GM12878 (cell line): ENCODE results near the gene INSRR. TPM values are rescaled to one million over a fixed set of nuclear protein-coding genes. Genes with fewer than 3 reads are reported as not detected.

ENCODE experiments used
- ATAC-seq: fragments of 200-7000 bp; cut with Tn5 transposase; 3 replicates; pipeline ENCODE4 v1.9.1; 2020; ENCODE audit warnings: mild to moderate bottlenecking, moderate library complexity
- BruUV-seq: library from RNA; stranded (reverse); fragments of 400-500 nt; replicated peaks from 2 replicates; lab custom pipeline; 2021; lab: Mats Ljungman, UMichigan
- CTCF ChIA-PET: fragments of 300-600 bp; sonication (Branson Sonifier 250); formaldehyde crosslinking; extraction: SDS; loops from one replicate; lab custom pipeline; 2021; ENCODE audit warnings: inconsistent platforms; lab: Yijun Ruan, JAX
- POLR2A ChIA-PET: fragments of 350-600 bp; formaldehyde crosslinking; extraction: SDS; loops from one replicate; lab custom pipeline; 2021; ENCODE audit warnings: inconsistent platforms; lab: Charles Lee
- RAD21 ChIA-PET: fragments of 300-600 bp; sonication (Branson Sonifier 250); formaldehyde crosslinking; loops from one replicate; lab custom pipeline; 2023; ENCODE audit warnings: antibody characterized with exemption; ENCODE audit not compliant: unreplicated experiment; lab: Charles Lee
- SMC1A ChIA-PET: fragments of 300-600 bp; sonication (Branson Sonifier 250); formaldehyde crosslinking; loops from one replicate; lab custom pipeline; 2023; ENCODE audit not compliant: unreplicated experiment, uncharacterized antibody; lab: Charles Lee
- DNase-seq: peaks from one replicate; pipeline ENCODE4 v3.0.0-alpha.2; 2011; ENCODE audit warnings: low read depth, low spot score
- FAIRE-seq: peaks from 3 replicates; lab custom pipeline; 2011; peaks lifted over from hg19 to GRCh38; lab: Jason Lieb, UNC
- H2AFZ ChIP-seq: 2 replicates; pipeline ENCODE4 v1.6.0; 2011; ENCODE audit warnings: low read depth, low read length, control low read depth; ENCODE audit not compliant: control insufficient read depth
- H3K27ac ChIP-seq: 2 replicates; pipeline ENCODE4 v1.5.1; 2011; ENCODE audit warnings: control low read depth; ENCODE audit not compliant: control insufficient read depth, insufficient read depth
- H3K27me3 ChIP-seq, 2 experiments: replicated peaks in 1 of 2; 2 replicates each; pipeline versions ENCODE4 v1.6.0 to v1.6.1; 2011; ENCODE audit warnings: low read length in 1 of 2; ENCODE audit not compliant: control insufficient read depth in 2 of 2, insufficient read depth in 2 of 2
- H3K36me3 ChIP-seq, 2 experiments: 2 replicates each; pipeline ENCODE4 v1.5.1; 2011; ENCODE audit warnings: low read length in 1 of 2; ENCODE audit not compliant: control insufficient read depth in 2 of 2, insufficient read depth in 2 of 2
- H3K4me1 ChIP-seq: 2 replicates; pipeline ENCODE4 v1.6.1; 2011; ENCODE audit warnings: mild to moderate bottlenecking, low read length, moderate library complexity, mixed read lengths; ENCODE audit not compliant: control insufficient read depth, insufficient read depth
- H3K4me2 ChIP-seq: 2 replicates; pipeline ENCODE4 v1.6.0; 2011; ENCODE audit warnings: control low read depth; ENCODE audit not compliant: control insufficient read depth, insufficient read depth
- H3K4me3 ChIP-seq: fragments of 200-600 bp; sonication (generic); 2 replicates; pipeline ENCODE4 v1.5.1; 2016
- H3K79me2 ChIP-seq: 2 replicates; pipeline ENCODE4 v1.6.0; 2011; ENCODE audit warnings: low read length; ENCODE audit not compliant: control insufficient read depth, insufficient read depth
- H3K9ac ChIP-seq: 2 replicates; pipeline ENCODE4 v1.8.0; 2011; ENCODE audit warnings: low read length, control low read depth, mixed read lengths; ENCODE audit not compliant: control insufficient read depth, insufficient read depth
- H3K9me3 ChIP-seq: replicated peaks from 3 replicates; pipeline ENCODE4 v1.5.1; 2011; ENCODE audit warnings: mild to moderate bottlenecking, low read length; ENCODE audit not compliant: control insufficient read depth, insufficient read depth
- H4K20me1 ChIP-seq: 2 replicates; pipeline ENCODE4 v1.6.0; 2011; ENCODE audit not compliant: control insufficient read depth, insufficient read depth
- BCL11A ChIP-seq: IDR thresholded peaks from 2 replicates; pipeline ENCODE4 v1.6.1; 2011; ENCODE audit warnings: low read depth, low read length
- HDAC6 ChIP-seq: fragments of 200-600 bp; sonication (generic); IDR thresholded peaks from one replicate; pipeline ENCODE4 v1.8.0; 2017; ENCODE audit warnings: antibody characterized with exemption; ENCODE audit not compliant: unreplicated experiment
- POLR2A ChIP-seq: IDR thresholded peaks from 2 replicates; pipeline ENCODE4 v1.6.1; 2011; ENCODE audit warnings: low read depth, mild to moderate bottlenecking, low read length
- SUZ12 ChIP-seq: fragments of 200-600 bp; sonication (generic); IDR thresholded peaks from one replicate; pipeline ENCODE4 v1.6.1; 2018; ENCODE audit warnings: antibody characterized with exemption, mild to moderate bottlenecking; ENCODE audit not compliant: unreplicated experiment
- WGBS: methylation state at CpG from one replicate; pipeline ENCODE4 v1.1.6; 2016; ENCODE audit warnings: low lambda C conversion rate; ENCODE audit not compliant: insufficient replicate concordance, insufficient coverage; ENCODE audit errors: missing lambda C conversion rate; 5-methylcytosine and 5-hydroxymethylcytosine counted together
- in situ Hi-C: fragments of 300-500 bp; cut with MboI; formaldehyde crosslinking; loops from 9 replicates; pipeline ENCODE4 v1.14.3; 2018; ENCODE audit warnings: mixed read lengths
- intact Hi-C: fragments of 100-400 bp; cut with micrococcal nuclease; formaldehyde crosslinking; loops from one replicate; pipeline ENCODE4 v1.14.2; 2022; ENCODE audit not compliant: unreplicated experiment
- polyA plus RNA-seq, 11 experiments: library from polyadenylated mRNA; depleted of rRNA in 4 of 11; unstranded in 6 of 11; stranded (reverse) in 5 of 11; fragments of >200 nt; fragmentation: Nextera tagmentation in 4 of 11; fragmentation: Illumina TruSeq in 1 of 11; extraction: Ambion mirVana in 4 of 11; extraction: Trizol in 1 of 11; gene quantifications; 1 replicate in 1 of 11; 2 replicates in 10 of 11; pipeline versions ENCODE4 v1.2.1 to v1.2.3, GENCODE V29; 2011 to 2016; ENCODE audit warnings: inconsistent platforms in 2 of 11, missing spikeins in 2 of 11, low read depth in 1 of 11
- total RNA-seq, 4 experiments: library from RNA; depleted of rRNA in 3 of 4; stranded (reverse); fragments of >200 nt in 3 of 4; fragmentation: Illumina TruSeq in 1 of 4; extraction: Trizol in 1 of 4; gene quantifications; 2 replicates each; pipeline versions ENCODE4 v1.2.1 to v1.2.3, GENCODE V29; 2013 to 2021

Gene INSRR
- total and polyA plus RNA-seq, 10 of the 15 experiments (the other 5 are each of a cell fraction or from before 2014, with no cell fraction given): 0.01 TPM; not detected in 9

GRCh38 chr1:156859523-156860112 is 701 bp upstream of the INSRR start:
- Histone ChIP-seq H3K4me2 (peak overlapping the region; percentile 85), H3K4me3 (peak overlapping the region; percentile 53; the same call in 1 of the 2 replicates), H3K4me1 (peaks cover 26% of the 10 kb centered on the region), H3K9me3 (no peaks in the 10 kb centered on the region), H3K36me3 (no peaks in the 10 kb centered on the region), H2AFZ (peak overlapping the region; percentile 9), H3K9ac (no peak overlapping the region), H3K79me2 (no peaks in the 10 kb centered on the region), H3K27me3 (peaks cover 8 to 22% of the 10 kb centered on the region in 2 experiments), H4K20me1 (no peaks in the 10 kb centered on the region)
- ATAC-seq (peak; percentile 49), DNase-seq (no peak)
- ChIA-PET CTCF (interaction anchor here (0.6 to 9.4 kb wide), 47 partner anchors 9 to 297 kb away, joined by 3 to 248 read pairs (median 5); partner anchors contain the start of genes CRABP2, ISG20L2, METTL25B and MRPL24), POLR2A (interaction anchor here (0.6 to 1.7 kb wide), 6 partner anchors 22 to 133 kb away, joined by 3 to 9 read pairs (median 3); no protein-coding TSS in a partner anchor), RAD21 (interaction anchor here (0.5 to 7.0 kb wide), 25 partner anchors 12 to 245 kb away, joined by 3 to 115 read pairs (median 3); partner anchors contain the start of genes HDGF, ISG20L2, METTL25B and MRPL24)
- in situ Hi-C loops: loop anchor here (5.0 kb wide), 2 partner anchors 57 to 172 kb away; no protein-coding TSS in a partner anchor
- TF ChIP-seq POLR2A (no peak), HDAC6 (peak; percentile 9)
- TF ChIP-seq, all 136 proteins: peak for 1
- H3K27ac ChIP-seq: no peak overlapping the region
- FAIRE-seq: no peak
- SMC1A ChIA-PET: interaction anchor here (0.9 to 7.6 kb wide), 23 partner anchors 7 to 232 kb away, joined by 3 to 123 read pairs (median 5); partner anchors contain the start of genes ISG20L2 and METTL25B
- BruUV-seq: no TSS peak
- WGBS: 6% methylated on average over 31 of the region's 33 CpGs
- intact Hi-C loops: loop anchor here (1.0 to 2.0 kb wide), 5 partner anchors 20 to 170 kb away; no protein-coding TSS in a partner anchor

DNA sequence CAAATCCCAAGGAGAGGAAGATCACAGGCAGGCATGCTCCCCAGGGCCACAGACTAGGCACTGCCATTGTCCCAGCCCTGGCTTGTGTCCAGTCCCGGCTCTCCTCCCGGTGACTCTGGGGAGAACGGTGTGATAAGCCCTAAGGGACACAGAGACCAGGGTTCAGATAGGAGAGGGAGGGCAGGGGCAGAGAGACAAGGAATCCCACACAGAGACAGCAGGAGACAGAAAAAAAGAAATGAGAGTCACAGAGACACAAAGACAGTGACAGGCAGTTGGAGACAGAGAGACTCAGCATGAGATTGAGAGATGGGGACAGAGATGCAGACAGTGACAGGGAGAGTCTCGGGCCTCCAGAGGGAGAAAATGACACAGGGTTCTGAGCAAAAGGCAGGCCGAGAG is 361 bp downstream of the INSRR start:
- H3K4me1 ChIP-seq: peaks cover 23% of the 10 kb centered on the region
- no peaks in the 10 kb centered on the region for H4K20me1 ChIP-seq
- no peak overlapping the region for H2AFZ ChIP-seq
- H3K36me3 ChIP-seq: no peaks in the 10 kb centered on the region
- no peak overlapping the region for H3K27ac ChIP-seq
- no peak overlapping the region for H3K9ac ChIP-seq
- no peak overlapping the region for H3K4me2 ChIP-seq
- FAIRE-seq (no peak), ATAC-seq (no peak), DNase-seq (no peak)
- no peaks in the 10 kb centered on the region for H3K9me3 ChIP-seq
- in situ Hi-C loops: no loop called here
- SMC1A ChIA-PET: interaction anchor here (0.6 to 7.6 kb wide), 7 partner anchors 20 to 131 kb away, joined by 3 to 123 read pairs (median 22); partner anchors contain the start of genes ISG20L2 and METTL25B
- peaks cover 11 to 22% of the 10 kb centered on the region in 2 experiments for H3K27me3 ChIP-seq
- CTCF ChIA-PET: interaction anchor here (0.9 to 9.4 kb wide), 13 partner anchors 10 to 198 kb away, joined by 3 to 248 read pairs (median 14); partner anchors contain the start of genes CRABP2, ISG20L2 and METTL25B
- RAD21 ChIA-PET: interaction anchor here (1.6 to 7.0 kb wide), 5 partner anchors 10 to 169 kb away, joined by 3 to 115 read pairs (median 113); partner anchors contain the start of genes ISG20L2 and METTL25B
- H3K79me2 ChIP-seq: no peaks in the 10 kb centered on the region
- TF ChIP-seq SUZ12 (peak; percentile 29), BCL11A (no peak)
- TF ChIP-seq, all 136 proteins: peak for 1
- no TSS peak for BruUV-seq
- POLR2A ChIA-PET: interaction anchor here (1.2 kb wide), 1 partner anchor 164 kb away, joined by 10 read pairs; no protein-coding TSS in a partner anchor
- H3K4me3 ChIP-seq: no peak overlapping the region
- intact Hi-C loops: loop anchor here (2.0 kb wide), 1 partner anchor 32 kb away; no protein-coding TSS in a partner anchor
- WGBS: 47% methylated on average over 4 of the region's 5 CpGs
